ENCODE results near the gene DDR2.

- TF ChIP-seq, protein P1, sequence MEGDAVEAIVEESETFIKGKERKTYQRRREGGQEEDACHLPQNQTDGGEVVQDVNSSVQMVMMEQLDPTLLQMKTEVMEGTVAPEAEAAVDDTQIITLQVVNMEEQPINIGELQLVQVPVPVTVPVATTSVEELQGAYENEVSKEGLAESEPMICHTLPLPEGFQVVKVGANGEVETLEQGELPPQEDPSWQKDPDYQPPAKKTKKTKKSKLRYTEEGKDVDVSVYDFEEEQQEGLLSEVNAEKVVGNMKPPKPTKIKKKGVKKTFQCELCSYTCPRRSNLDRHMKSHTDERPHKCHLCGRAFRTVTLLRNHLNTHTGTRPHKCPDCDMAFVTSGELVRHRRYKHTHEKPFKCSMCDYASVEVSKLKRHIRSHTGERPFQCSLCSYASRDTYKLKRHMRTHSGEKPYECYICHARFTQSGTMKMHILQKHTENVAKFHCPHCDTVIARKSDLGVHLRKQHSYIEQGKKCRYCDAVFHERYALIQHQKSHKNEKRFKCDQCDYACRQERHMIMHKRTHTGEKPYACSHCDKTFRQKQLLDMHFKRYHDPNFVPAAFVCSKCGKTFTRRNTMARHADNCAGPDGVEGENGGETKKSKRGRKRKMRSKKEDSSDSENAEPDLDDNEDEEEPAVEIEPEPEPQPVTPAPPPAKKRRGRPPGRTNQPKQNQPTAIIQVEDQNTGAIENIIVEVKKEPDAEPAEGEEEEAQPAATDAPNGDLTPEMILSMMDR (IDR thresholded peaks at IDR 0.05), result no peak
- no peak for TF ChIP-seq EZH2 (IDR thresholded peaks at IDR 0.05)
Measured at GRCh38 chr1:162599451-162599850, 32.8 kb upstream of the DDR2 start.
